DOHH2 (cell line): ENCODE results near the gene SEC22C.

ENCODE experiments used
- H3F3A ChIP-seq: fragments of 200-600 bp; sonication (generic), shearing (Covaris generic); 2 replicates; pipeline ENCODE4 v1.6.0; 2016; ENCODE audit warnings: antibody characterized with exemption, mild to moderate bottlenecking; ENCODE audit not compliant: control insufficient read depth, insufficient read depth
- H3K27ac ChIP-seq: fragments of 200-600 bp; sonication (generic); 2 replicates; pipeline ENCODE4 v1.5.1; 2014; ENCODE audit warnings: low read depth, mild to moderate bottlenecking, low read length, moderate library complexity
- H3K27me3 ChIP-seq: fragments of 200-600 bp; sonication (generic); 2 replicates; pipeline ENCODE4 v1.6.1; 2014; ENCODE audit warnings: mild to moderate bottlenecking, low read length, mixed read lengths; ENCODE audit not compliant: control insufficient read depth
- H3K36me3 ChIP-seq: fragments of 200-600 bp; sonication (generic); 2 replicates; pipeline ENCODE4 v1.6.1; 2014; ENCODE audit warnings: mild to moderate bottlenecking, low read length, moderate library complexity, mixed read lengths; ENCODE audit not compliant: control insufficient read depth
- H3K4me1 ChIP-seq: fragments of 200-600 bp; sonication (generic); 2 replicates; pipeline ENCODE4 v1.6.1; 2014; ENCODE audit warnings: mild to moderate bottlenecking, low read length, mixed read lengths; ENCODE audit not compliant: control insufficient read depth
- H3K4me2 ChIP-seq: fragments of 200-600 bp; sonication (generic); 2 replicates; pipeline ENCODE4 v1.6.0; 2014; ENCODE audit warnings: mild to moderate bottlenecking, low read length, moderate library complexity
- H3K4me3 ChIP-seq: fragments of 200-600 bp; sonication (generic); 2 replicates; pipeline ENCODE4 v1.5.1; 2014; ENCODE audit warnings: mild to moderate bottlenecking, low read length, mixed read lengths
- H3K79me2 ChIP-seq: fragments of 200-600 bp; sonication (generic); 2 replicates; pipeline ENCODE4 v1.6.1; 2014; ENCODE audit warnings: mild to moderate bottlenecking, low read length, mixed read lengths; ENCODE audit not compliant: control insufficient read depth
- H3K9me2 ChIP-seq: fragments of 200-600 bp; sonication (generic); replicated peaks from 2 replicates; pipeline ENCODE4 v1.6.1; 2014; ENCODE audit warnings: mild to moderate bottlenecking, low read length, mixed read lengths; ENCODE audit not compliant: control insufficient read depth
- H3K9me3 ChIP-seq: fragments of 200-600 bp; sonication (generic); 2 replicates; pipeline ENCODE4 v1.6.1; 2014; ENCODE audit warnings: antibody characterized with exemption, low read length, mixed read lengths; ENCODE audit not compliant: control insufficient read depth, insufficient read depth
- H4K20me1 ChIP-seq: fragments of 200-600 bp; sonication (generic); 2 replicates; pipeline ENCODE4 v1.6.0; 2014; ENCODE audit warnings: low read depth, mild to moderate bottlenecking, antibody characterized with exemption, low read length, moderate library complexity; ENCODE audit not compliant: control insufficient read depth, insufficient read depth
- CTCF ChIP-seq: fragments of 200-600 bp; sonication (generic); IDR thresholded peaks from one replicate; pipeline ENCODE4 v1.5.1; 2014; ENCODE audit warnings: antibody characterized with exemption, mild to moderate bottlenecking, low read depth, low read length; ENCODE audit not compliant: poor library complexity, severe bottlenecking
- EZH2phosphoT487 ChIP-seq: fragments of 200-600 bp; sonication (generic); IDR thresholded peaks from 2 replicates; pipeline ENCODE4 v1.6.1; 2017; ENCODE audit warnings: borderline replicate concordance, mild to moderate bottlenecking, antibody characterized with exemption, low read length, moderate library complexity, mixed read lengths

Gene SEC22C

GRCh38 chr3:42498791-42499477, 82.8 kb downstream of the SEC22C start:
- Histone ChIP-seq H3K27me3 (peaks cover 46% of the 10 kb centered on the region), H3K4me3 (no peak overlapping the region), H3K4me1 (peaks cover 10% of the 10 kb centered on the region), H3F3A (no peaks in the 10 kb centered on the region), H3K27ac (no peak overlapping the region), H3K9me2 (no peaks in the 10 kb centered on the region), H3K36me3 (no peaks in the 10 kb centered on the region), H3K79me2 (no peaks in the 10 kb centered on the region), H3K9me3 (no peaks in the 10 kb centered on the region), H4K20me1 (no peaks in the 10 kb centered on the region), H3K4me2 (no peak overlapping the region)
- TF ChIP-seq EZH2phosphoT487: no peak
- TF ChIP-seq CTCF: no peak

- Histone ChIP-seq H3K4me1 (peaks cover 10% of the 10 kb centered on the region), H3K27me3 (peaks cover 44% of the 10 kb centered on the region), H3K27ac (no peak overlapping the region), H4K20me1 (no peaks in the 10 kb centered on the region), H3K79me2 (no peaks in the 10 kb centered on the region), H3K4me2 (no peak overlapping the region), H3K9me2 (no peaks in the 10 kb centered on the region), H3K36me3 (no peaks in the 10 kb centered on the region), H3K9me3 (no peaks in the 10 kb centered on the region), H3F3A (no peaks in the 10 kb centered on the region), H3K4me3 (no peak overlapping the region)
- no peak for TF ChIP-seq CTCF
- TF ChIP-seq EZH2phosphoT487: no peak
These were observed 83.7 kb downstream of the SEC22C start for GRCh38 chr3:42498034-42498433.
